GM21390 (cell line): ENCODE results near the gene ITGAE.

ENCODE experiments used
- ATAC-seq: cut with Tn5 transposase; IDR thresholded peaks from one replicate; pipeline ENCODE4 v1.9.1; 2021; ENCODE audit not compliant: unreplicated experiment

Gene ITGAE

GRCh38 chr17:3697103-3697476 is 103.9 kb downstream of the ITGAE start:
- no peak for ATAC-seq

GRCh38 chr17:3695723-3696411 is 105.1 kb downstream of the ITGAE start, which contains the start of gene P2RX5:
Gene P2RX5 (minus strand): TSS chr17:3696155. CDS start chr17:3696005, 150 bp downstream.
- no peak for ATAC-seq

- no peak for ATAC-seq
Observed at GRCh38 chr17:3695129-3695722, 105.8 kb downstream of the ITGAE start.

- ATAC-seq, result peak; percentile 44
Observed at GRCh38 chr17:3693829-3694231, 107.2 kb downstream of the ITGAE start.

GRCh38 chr17:3693141-3693540 is 107.8 kb downstream of the ITGAE start:
- ATAC-seq, result no peak

- no peak for ATAC-seq
Observed at GRCh38 chr17:3692346-3692745, 108.6 kb downstream of the ITGAE start.

- ATAC-seq, result no peak
Observed at GRCh38 chr17:3691617-3692067, 109.3 kb downstream of the ITGAE start.

GRCh38 chr17:3690094-3690715 is 110.8 kb downstream of the ITGAE start:
- no peak for ATAC-seq

- no peak for ATAC-seq
Observed at GRCh38 chr17:3689262-3690093, 111.5 kb downstream of the ITGAE start.

- ATAC-seq, result no peak
Observed at GRCh38 chr17:3688852-3689261, 112.1 kb downstream of the ITGAE start.

- no peak for ATAC-seq
Observed at GRCh38 chr17:3688027-3688553, 112.9 kb downstream of the ITGAE start.

GRCh38 chr17:3685174-3685573 is 115.8 kb downstream of the ITGAE start:
- ATAC-seq, result no peak

GRCh38 chr17:3683054-3683511 is 117.9 kb downstream of the ITGAE start:
- ATAC-seq, result no peak

GRCh38 chr17:3682033-3682432 is 119.0 kb downstream of the ITGAE start:
- no peak for ATAC-seq

- ATAC-seq, result no peak
Observed at GRCh38 chr17:3681565-3681964, 119.4 kb downstream of the ITGAE start.

- no peak for ATAC-seq
Observed at GRCh38 chr17:3681057-3681456, 119.9 kb downstream of the ITGAE start.

GRCh38 chr17:3679531-3680126 is 121.4 kb downstream of the ITGAE start:
- ATAC-seq, result no peak

- no peak for ATAC-seq
Observed at GRCh38 chr17:3678821-3679530, 122.0 kb downstream of the ITGAE start.

GRCh38 chr17:3678095-3678820 is 122.7 kb downstream of the ITGAE start:
- ATAC-seq, result no peak
